ENCODE results near the gene CABLES2. TPM values are rescaled to one million over a fixed set of nuclear protein-coding genes. Genes with fewer than 3 reads are reported as not detected.
A peak's percentile ranks its signal among the peaks of the same experiment; 100 is the strongest.

CABLES2 gene
- polyA plus RNA-seq (2013): 15.0 and 15.1 TPM in 2 replicates

GRCh38 chr20:62407221-62407992, at the start of gene CABLES2:
TSS of gene CABLES2 (minus strand) at chr20:62407285. CDS start at chr20:62407276, 9 bp downstream.
- H3K27me3 ChIP-seq (ENCODE audit: insufficient read depth, low read length): no peaks in the 10 kb centered on the region
- peak within 1 kb of the TSS; percentile 22 for H3K18ac ChIP-seq (ENCODE audit: low read length)
- H3K14ac ChIP-seq (ENCODE audit: low read length): peak within 1 kb of the TSS; percentile 47
- peaks cover 4% of the 10 kb centered on the region for H3K9me3 ChIP-seq (ENCODE audit: insufficient read depth, low read depth, low read length)
- H3K4me1 ChIP-seq (ENCODE audit: control insufficient read depth in 1 of 2, insufficient read depth in 2 of 2, low read length in 2 of 2): peaks cover 6 to 14% of the 10 kb centered on the region in 2 experiments
- H3K79me2 ChIP-seq (ENCODE audit: control insufficient read depth, insufficient read depth, low read length, poor library complexity): no peaks in the 10 kb centered on the region
- H4K8ac ChIP-seq (ENCODE audit: low read depth, low read length): peak within 1 kb of the TSS; percentile 47
- H2BK120ac ChIP-seq (ENCODE audit: insufficient read depth, low read length, poor library complexity): peak within 1 kb of the TSS; percentile 29
- peak within 1 kb of the TSS; percentile 74 for H3K4me3 ChIP-seq (ENCODE audit: low read depth, low read length)
- peak within 1 kb of the TSS; percentile 70 for H3K9ac ChIP-seq (ENCODE audit: low read length)
- peaks cover 2 to 6% of the 10 kb centered on the region in 2 experiments for H3K36me3 ChIP-seq (ENCODE audit: control insufficient read depth in 1 of 2, insufficient read depth in 2 of 2, low read length in 2 of 2)
- H2BK5ac ChIP-seq (ENCODE audit: low read depth, low read length, poor library complexity): no peak within 1 kb of the TSS
- no peak within 1 kb of the TSS for H3K27ac ChIP-seq (ENCODE audit: low read depth, low read length)
- peak; percentile 91 to 95 for DNase-seq
- H3K79me1 ChIP-seq (ENCODE audit: low read length): peaks cover 3% of the 10 kb centered on the region
- peak within 1 kb of the TSS; percentile 40 for H2AK5ac ChIP-seq (ENCODE audit: low read length)
- H2BK12ac ChIP-seq (ENCODE audit: low read length): no peak within 1 kb of the TSS
- no CpG with 5 or more reads among the region's 73 CpGs for WGBS (ENCODE audit: extremely low coverage, insufficient coverage, insufficient read length)
- peak within 1 kb of the TSS; percentile 40 for H3K4ac ChIP-seq (ENCODE audit: low read depth, low read length)
- peak within 1 kb of the TSS; percentile 78 for H2AFZ ChIP-seq (ENCODE audit: insufficient read depth, low read length, poor library complexity)
- peak within 1 kb of the TSS; percentile 2 for H4K12ac ChIP-seq (ENCODE audit: low read depth, low read length)
- peak within 1 kb of the TSS; percentile 45 for H4K91ac ChIP-seq (ENCODE audit: low read depth, low read length)
- H3K4me2 ChIP-seq (ENCODE audit: low read length): peak within 1 kb of the TSS; percentile 81
- no peak within 1 kb of the TSS for H3K23ac ChIP-seq (ENCODE audit: low read length)

GRCh38 chr20:62455929-62456328, 48.8 kb upstream of the CABLES2 start:
- H3K14ac ChIP-seq (ENCODE audit: low read length): no peak overlapping the region
- no CpG with 5 or more reads among the region's 15 CpGs for WGBS (ENCODE audit: extremely low coverage, insufficient coverage, insufficient read length)
- H3K23ac ChIP-seq (ENCODE audit: low read length): no peak overlapping the region
- H4K8ac ChIP-seq (ENCODE audit: low read depth, low read length): no peak overlapping the region
- no peaks in the 10 kb centered on the region for H3K79me1 ChIP-seq (ENCODE audit: low read length)
- H4K12ac ChIP-seq (ENCODE audit: low read depth, low read length): no peak overlapping the region
- no peak overlapping the region for H2AFZ ChIP-seq (ENCODE audit: insufficient read depth, low read length, poor library complexity)
- no peak for DNase-seq
- no peak overlapping the region for H2BK12ac ChIP-seq (ENCODE audit: low read length)
- no peaks in the 10 kb centered on the region for H3K36me3 ChIP-seq (ENCODE audit: control insufficient read depth in 1 of 2, insufficient read depth in 2 of 2, low read length in 2 of 2)
- H2AK5ac ChIP-seq (ENCODE audit: low read length): no peak overlapping the region
- H3K4me2 ChIP-seq (ENCODE audit: low read length): no peak overlapping the region
- no peak overlapping the region for H4K91ac ChIP-seq (ENCODE audit: low read depth, low read length)
- no peak overlapping the region for H3K4me3 ChIP-seq (ENCODE audit: low read depth, low read length)
- H3K18ac ChIP-seq (ENCODE audit: low read length): no peak overlapping the region
- no peaks in the 10 kb centered on the region for H3K79me2 ChIP-seq (ENCODE audit: control insufficient read depth, insufficient read depth, low read length, poor library complexity)
- no peaks in the 10 kb centered on the region for H3K9me3 ChIP-seq (ENCODE audit: insufficient read depth, low read depth, low read length)
- H2BK120ac ChIP-seq (ENCODE audit: insufficient read depth, low read length, poor library complexity): no peak overlapping the region
- H3K9ac ChIP-seq (ENCODE audit: low read length): no peak overlapping the region
- H2BK5ac ChIP-seq (ENCODE audit: low read depth, low read length, poor library complexity): no peak overlapping the region
- H3K4ac ChIP-seq (ENCODE audit: low read depth, low read length): no peak overlapping the region
- no peaks in the 10 kb centered on the region for H3K27me3 ChIP-seq (ENCODE audit: insufficient read depth, low read length)
- no peaks in the 10 kb centered on the region for H3K4me1 ChIP-seq (ENCODE audit: control insufficient read depth in 1 of 2, insufficient read depth in 2 of 2, low read length in 2 of 2)
- H3K27ac ChIP-seq (ENCODE audit: low read depth, low read length): no peak overlapping the region

GRCh38 chr20:62454904-62455636, 48.0 kb upstream of the CABLES2 start:
- Histone ChIP-seq H3K9ac (ENCODE audit: low read length) (no peak overlapping the region), H3K23ac (ENCODE audit: low read length) (no peak overlapping the region), H2BK5ac (ENCODE audit: low read depth, low read length, poor library complexity) (no peak overlapping the region), H3K27me3 (ENCODE audit: insufficient read depth, low read length) (no peaks in the 10 kb centered on the region), H4K8ac (ENCODE audit: low read depth, low read length) (no peak overlapping the region), H3K14ac (ENCODE audit: low read length) (no peak overlapping the region), H2BK12ac (ENCODE audit: low read length) (no peak overlapping the region), H3K4me1 (ENCODE audit: control insufficient read depth in 1 of 2, insufficient read depth in 2 of 2, low read length in 2 of 2) (no peaks in the 10 kb centered on the region), H2AFZ (ENCODE audit: insufficient read depth, low read length, poor library complexity) (no peak overlapping the region), H3K27ac (ENCODE audit: low read depth, low read length) (no peak overlapping the region), H3K4me3 (ENCODE audit: low read depth, low read length) (no peak overlapping the region), H3K9me3 (ENCODE audit: insufficient read depth, low read depth, low read length) (no peaks in the 10 kb centered on the region), H2AK5ac (ENCODE audit: low read length) (no peak overlapping the region), H3K18ac (ENCODE audit: low read length) (no peak overlapping the region), H4K91ac (ENCODE audit: low read depth, low read length) (no peak overlapping the region), H3K79me2 (ENCODE audit: control insufficient read depth, insufficient read depth, low read length, poor library complexity) (no peaks in the 10 kb centered on the region), H3K79me1 (ENCODE audit: low read length) (no peaks in the 10 kb centered on the region), H4K12ac (ENCODE audit: low read depth, low read length) (no peak overlapping the region), H3K4ac (ENCODE audit: low read depth, low read length) (no peak overlapping the region), H3K4me2 (ENCODE audit: low read length) (no peak overlapping the region), H3K36me3 (ENCODE audit: control insufficient read depth in 1 of 2, insufficient read depth in 2 of 2, low read length in 2 of 2) (no peaks in the 10 kb centered on the region), H2BK120ac (ENCODE audit: insufficient read depth, low read length, poor library complexity) (no peak overlapping the region)
- no peak for DNase-seq
- no CpG with 5 or more reads among the region's 30 CpGs for WGBS (ENCODE audit: extremely low coverage, insufficient coverage, insufficient read length)

- Histone ChIP-seq H4K12ac (ENCODE audit: low read depth, low read length) (no peak overlapping the region), H2BK12ac (ENCODE audit: low read length) (no peak overlapping the region), H3K4me2 (ENCODE audit: low read length) (no peak overlapping the region), H4K8ac (ENCODE audit: low read depth, low read length) (no peak overlapping the region), H3K4ac (ENCODE audit: low read depth, low read length) (no peak overlapping the region), H3K27ac (ENCODE audit: low read depth, low read length) (no peak overlapping the region), H3K36me3 (ENCODE audit: control insufficient read depth in 1 of 2, insufficient read depth in 2 of 2, low read length in 2 of 2) (no peaks in the 10 kb centered on the region), H3K14ac (ENCODE audit: low read length) (no peak overlapping the region), H3K4me3 (ENCODE audit: low read depth, low read length) (no peak overlapping the region), H2BK120ac (ENCODE audit: insufficient read depth, low read length, poor library complexity) (no peak overlapping the region), H2AK5ac (ENCODE audit: low read length) (no peak overlapping the region), H3K9me3 (ENCODE audit: insufficient read depth, low read depth, low read length) (no peaks in the 10 kb centered on the region), H3K79me1 (ENCODE audit: low read length) (no peaks in the 10 kb centered on the region), H2BK5ac (ENCODE audit: low read depth, low read length, poor library complexity) (no peak overlapping the region), H4K91ac (ENCODE audit: low read depth, low read length) (no peak overlapping the region), H3K79me2 (ENCODE audit: control insufficient read depth, insufficient read depth, low read length, poor library complexity) (no peaks in the 10 kb centered on the region), H3K23ac (ENCODE audit: low read length) (no peak overlapping the region), H3K4me1 (ENCODE audit: control insufficient read depth in 1 of 2, insufficient read depth in 2 of 2, low read length in 2 of 2) (no peaks in the 10 kb centered on the region), H3K18ac (ENCODE audit: low read length) (no peak overlapping the region), H3K27me3 (ENCODE audit: insufficient read depth, low read length) (no peaks in the 10 kb centered on the region), H2AFZ (ENCODE audit: insufficient read depth, low read length, poor library complexity) (no peak overlapping the region), H3K9ac (ENCODE audit: low read length) (no peak overlapping the region)
- no peak for DNase-seq
- no CpG with 5 or more reads among the region's 17 CpGs for WGBS (ENCODE audit: extremely low coverage, insufficient coverage, insufficient read length)
Measured at GRCh38 chr20:62453186-62453808, 46.2 kb upstream of the CABLES2 start.
